ENCODE data around the gene HOXA3.

GRCh38 chr7:27143023-27143949 is 9.1 kb downstream of the HOXA3 start, which contains the start of gene HOXA5:
- TF ChIP-seq SP1 (IDR thresholded peaks at IDR 0.05; ENCODE audit: low read depth, low read length) (no peak), CTCF (IDR thresholded peaks at IDR 0.05 in 2 of 3, conservative IDR thresholded peaks at IDR 0.05 in 1 of 3; ENCODE audit: control insufficient read depth in 2 of 3, extremely low read depth in 1 of 3, insufficient read depth in 1 of 3, low read depth in 3 of 3, low read length in 3 of 3) (0 out of 6 replicates have a peak, but pooled peaks of 1 of the 3 experiments have one; percentile 30), TCF7 (IDR thresholded peaks at IDR 0.05; ENCODE audit: borderline replicate concordance) (no peak), POLR2AphosphoS5 (IDR thresholded peaks at IDR 0.05; ENCODE audit: low read length) (no peak)

Measured in GM12878 (cell line).